KOPT-K1 (cell line): ENCODE results near the gene APCDD1.

ENCODE experiments used
- H3K27ac ChIP-seq: fragments of 200-600 bp; sonication (generic); 2 replicates; pipeline ENCODE4 v1.5.1; 2016; ENCODE audit warnings: antibody characterized with exemption, mild to moderate bottlenecking, low read depth, low read length; ENCODE audit not compliant: poor library complexity, severe bottlenecking
- H3K36me3 ChIP-seq: fragments of 200-600 bp; sonication (generic); 2 replicates; pipeline ENCODE4 v1.5.1; 2017; ENCODE audit warnings: antibody characterized with exemption, mild to moderate bottlenecking, low read length, moderate library complexity; ENCODE audit not compliant: insufficient read depth
- H3K9me3 ChIP-seq: fragments of 200-600 bp; sonication (generic); 2 replicates; pipeline ENCODE4 v1.5.1; 2017; ENCODE audit warnings: antibody characterized with exemption, low read length, mild to moderate bottlenecking; ENCODE audit not compliant: insufficient read depth, poor library complexity, severe bottlenecking

Gene APCDD1

GRCh38 chr18:10453806-10454680 lies at the start of gene APCDD1:
Gene APCDD1, plus strand, starts transcription at chr18:10454635. Its CDS starts 347 bp downstream, at chr18:10454982.
- Histone ChIP-seq H3K27ac (no peak within 1 kb of the TSS), H3K9me3 (no peaks in the 10 kb centered on the region)

GRCh38 chr18:10405014-10405493 lies 49.4 kb upstream of the APCDD1 start:
- Histone ChIP-seq H3K9me3 (no peaks in the 10 kb centered on the region), H3K27ac (no peak overlapping the region)

More at GRCh38 chr18:10453806-10454680, at the start of gene APCDD1:
- H3K36me3 ChIP-seq, result no peaks in the 10 kb centered on the region

GRCh38 chr18:10405816-10406663 lies 48.4 kb upstream of the APCDD1 start:
- Histone ChIP-seq H3K27ac (peak overlapping the region; percentile 21), H3K9me3 (no peaks in the 10 kb centered on the region), H3K36me3 (no peaks in the 10 kb centered on the region)

More at GRCh38 chr18:10405014-10405493, 49.4 kb upstream of the APCDD1 start:
- H3K36me3 ChIP-seq, result no peaks in the 10 kb centered on the region

- H3K9me3 ChIP-seq, result no peaks in the 10 kb centered on the region
- H3K27ac ChIP-seq, result no peak overlapping the region
- H3K36me3 ChIP-seq, result no peaks in the 10 kb centered on the region
Observed at GRCh38 chr18:10408131-10408530, 46.3 kb upstream of the APCDD1 start.

GRCh38 chr18:10409041-10409440 lies 45.4 kb upstream of the APCDD1 start:
- Histone ChIP-seq H3K36me3 (no peaks in the 10 kb centered on the region), H3K27ac (no peak overlapping the region)

GRCh38 chr18:10410472-10411308 lies 43.7 kb upstream of the APCDD1 start:
- Histone ChIP-seq H3K36me3 (no peaks in the 10 kb centered on the region), H3K27ac (no peak overlapping the region), H3K9me3 (no peaks in the 10 kb centered on the region)

More at GRCh38 chr18:10409041-10409440, 45.4 kb upstream of the APCDD1 start:
- H3K9me3 ChIP-seq, result no peaks in the 10 kb centered on the region

GRCh38 chr18:10412933-10413332 lies 41.5 kb upstream of the APCDD1 start:
- Histone ChIP-seq H3K27ac (no peak overlapping the region), H3K9me3 (no peaks in the 10 kb centered on the region)

GRCh38 chr18:10413722-10414121 lies 40.7 kb upstream of the APCDD1 start:
- Histone ChIP-seq H3K27ac (peak overlapping the region; percentile 5), H3K36me3 (no peaks in the 10 kb centered on the region), H3K9me3 (no peaks in the 10 kb centered on the region)

More at GRCh38 chr18:10412933-10413332, 41.5 kb upstream of the APCDD1 start:
- H3K36me3 ChIP-seq, result no peaks in the 10 kb centered on the region

GRCh38 chr18:10414293-10414842 lies 40.1 kb upstream of the APCDD1 start:
- Histone ChIP-seq H3K27ac (no peak overlapping the region), H3K36me3 (no peaks in the 10 kb centered on the region), H3K9me3 (no peaks in the 10 kb centered on the region)

- H3K27ac ChIP-seq, result no peak overlapping the region
- H3K9me3 ChIP-seq, result peaks cover 9% of the 10 kb centered on the region
- H3K36me3 ChIP-seq, result no peaks in the 10 kb centered on the region
Observed at GRCh38 chr18:10416065-10416464, 38.4 kb upstream of the APCDD1 start.

GRCh38 chr18:10417191-10417590 lies 37.2 kb upstream of the APCDD1 start:
- H3K36me3 ChIP-seq, result no peaks in the 10 kb centered on the region
- peaks cover 9% of the 10 kb centered on the region for H3K9me3 ChIP-seq
- H3K27ac ChIP-seq, result no peak overlapping the region

- H3K36me3 ChIP-seq, result no peaks in the 10 kb centered on the region
- H3K27ac ChIP-seq, result no peak overlapping the region
- H3K9me3 ChIP-seq, result peaks cover 9% of the 10 kb centered on the region
Observed at GRCh38 chr18:10417664-10418063, 36.8 kb upstream of the APCDD1 start.

GRCh38 chr18:10418836-10419235 lies 35.6 kb upstream of the APCDD1 start:
- peaks cover 9% of the 10 kb centered on the region for H3K9me3 ChIP-seq
- H3K27ac ChIP-seq, result no peak overlapping the region
- H3K36me3 ChIP-seq, result no peaks in the 10 kb centered on the region

GRCh38 chr18:10419420-10420103 lies 34.9 kb upstream of the APCDD1 start:
- Histone ChIP-seq H3K9me3 (peaks cover 9% of the 10 kb centered on the region), H3K27ac (no peak overlapping the region), H3K36me3 (no peaks in the 10 kb centered on the region)
